GM19193 (cell line): Measurements from ENCODE around the gene SLC2A6.

Experiments
- POLR2A ChIP-seq: IDR thresholded peaks from 4 replicates; pipeline ENCODE4 v1.6.1; 2011; ENCODE audit not compliant: insufficient read depth, insufficient read length; ENCODE audit errors: extremely low read depth

SLC2A6 gene

GRCh38 chr9:133464638-133465037 is 14.3 kb downstream of the SLC2A6 start:
- TF ChIP-seq POLR2A: no peak

GRCh38 chr9:133463864-133464615 is 14.9 kb downstream of the SLC2A6 start:
- no peak for TF ChIP-seq POLR2A

GRCh38 chr9:133463234-133463863 is 15.6 kb downstream of the SLC2A6 start:
- TF ChIP-seq POLR2A: no peak

- no peak for TF ChIP-seq POLR2A
Measured at GRCh38 chr9:133461975-133462374, 16.9 kb downstream of the SLC2A6 start.

- TF ChIP-seq POLR2A: no peak
Measured at GRCh38 chr9:133460405-133461175, 18.3 kb downstream of the SLC2A6 start.

- TF ChIP-seq POLR2A: peak; percentile 64
Measured at GRCh38 chr9:133459476-133460404, 19.2 kb downstream of the SLC2A6 start, which contains the start of gene CACFD1. TSS of gene CACFD1 (plus strand) at chr9:133459978. CDS start at chr9:133460067, 89 bp downstream.

- no peak for TF ChIP-seq POLR2A
Measured at GRCh38 chr9:133458643-133459312, 20.1 kb downstream of the SLC2A6 start.

GRCh38 chr9:133457748-133458147 is 21.2 kb downstream of the SLC2A6 start:
- TF ChIP-seq POLR2A: no peak

- TF ChIP-seq POLR2A: no peak
Measured at GRCh38 chr9:133457233-133457632, 21.7 kb downstream of the SLC2A6 start.

- no peak for TF ChIP-seq POLR2A
Measured at GRCh38 chr9:133456409-133456808, 22.5 kb downstream of the SLC2A6 start.

- TF ChIP-seq POLR2A: no peak
Measured at GRCh38 chr9:133455936-133456335, 23.0 kb downstream of the SLC2A6 start.

- TF ChIP-seq POLR2A: no peak
Measured at GRCh38 chr9:133454943-133455673, 23.8 kb downstream of the SLC2A6 start.

- no peak for TF ChIP-seq POLR2A
Measured at GRCh38 chr9:133454325-133454724, 24.6 kb downstream of the SLC2A6 start.
